Sigmoid colon (tissue), 7 donors: ENCODE results near the gene NPNT. TPM values are rescaled to one million over a fixed set of nuclear protein-coding genes. Genes with fewer than 3 reads are reported as not detected.

Experiments
- DNase-seq: peaks from one replicate; pipeline ENCODE4 v3.0.0-alpha.2; 2019
- H3K27ac ChIP-seq, 4 donors: fragments of 200-600 bp; sonication (generic); one replicate each; pipeline ENCODE4 v1.5.1; 2016 to 2019; ENCODE audit warnings: mild to moderate bottlenecking in 1 of 4
- H3K27me3 ChIP-seq, 3 donors: fragments of 200-600 bp; sonication (generic); one replicate each; pipeline ENCODE4 v1.5.1; 2019; ENCODE audit warnings: mild to moderate bottlenecking in 1 of 3
- H3K36me3 ChIP-seq, 4 donors: fragments of 200-600 bp; sonication (generic); one replicate each; pipeline ENCODE4 v1.5.1; 2016 to 2019
- H3K4me1 ChIP-seq, 4 donors: fragments of 200-600 bp; sonication (generic); one replicate each; pipeline ENCODE4 v1.5.1; 2017 to 2019
- H3K4me3 ChIP-seq, 4 donors: fragments of 200-600 bp; sonication (generic); one replicate each; pipeline ENCODE4 v1.5.1; 2017 to 2019; ENCODE audit warnings: mild to moderate bottlenecking in 2 of 4, moderate library complexity in 1 of 4
- H3K9me3 ChIP-seq, 4 donors: fragments of 200-600 bp in 3 of 4; sonication (generic) in 3 of 4; one replicate each; pipeline versions ENCODE4 v1.5.1 to v1.6.1; 2013 to 2019
- CTCF ChIP-seq, 4 experiments: fragments of 450-650 bp in 3 of 4; fragments of 200-600 bp in 1 of 4; IDR thresholded peaks; one replicate each; pipeline ENCODE4 v1.5.1; 2016 to 2019; ENCODE audit warnings: antibody characterized with exemption in 4 of 4, mild to moderate bottlenecking in 3 of 4, moderate library complexity in 2 of 4
- EP300 ChIP-seq, 4 donors: sonication (generic); formaldehyde crosslinking; IDR thresholded peaks; one replicate each; pipeline ENCODE4 v1.6.1; 2017; ENCODE audit warnings: antibody characterized with exemption in 4 of 4
- POLR2A ChIP-seq, 2 donors: fragments of 450-650 bp; IDR thresholded peaks; one replicate each; pipeline ENCODE4 v1.6.1; 2016; ENCODE audit warnings: antibody characterized with exemption in 2 of 2, mild to moderate bottlenecking in 2 of 2, moderate library complexity in 2 of 2
- POLR2AphosphoS5 ChIP-seq, 4 donors: sonication (generic); formaldehyde crosslinking; IDR thresholded peaks; one replicate each; pipeline ENCODE4 v1.6.1; 2017; ENCODE audit warnings: antibody characterized with exemption in 4 of 4
- WGBS, 2 donors: extraction: QIAGEN DNeasy Blood & Tissue Kit; methylation state at CpG; one replicate each; pipeline ENCODE4 v1.1.7; 2013; 5-methylcytosine and 5-hydroxymethylcytosine counted together
- intact Hi-C: fragments of 100-400 bp; cut with DNase I; formaldehyde crosslinking; loops from one replicate; pipeline ENCODE4 v1.15.1; 2023
- polyA plus RNA-seq, 3 donors: library from polyadenylated mRNA; stranded (reverse); fragments of 200-250 nt; gene quantifications; one replicate each; pipeline ENCODE4 v1.2.3, GENCODE V29; 2013
- total RNA-seq, 4 donors: library from RNA; depleted of rRNA; stranded (reverse); fragments of >200 nt; gene quantifications; one replicate each; pipeline ENCODE4 v1.1.0, GENCODE V29; 2016
- donor health status: healthy with polysubstance abuse.
- donor health status: Bipolar disorder and iron deficiency.
- donor health status: healthy.

Gene NPNT
- total and polyA plus RNA-seq, 7 donors = 3.0 to 16.5 (median 6.9) TPM

- Histone ChIP-seq H3K27ac (no peak overlapping the region), H3K4me1 (no peaks in the 10 kb centered on the region), H3K4me3 (no peak overlapping the region), H3K27me3 (no peaks in the 10 kb centered on the region), H3K36me3 (no peaks in the 10 kb centered on the region), H3K9me3 (no peaks in the 10 kb centered on the region)
- TF ChIP-seq POLR2A (IDR thresholded peaks at IDR 0.05) (no peak), POLR2AphosphoS5 (IDR thresholded peaks at IDR 0.05) (no peak), EP300 (IDR thresholded peaks at IDR 0.05) (no peak)
- 31 to 69% methylated on average over 5 of the region's 5 CpGs for WGBS, 2 donors
- intact Hi-C loops = no loop called here
- no peak for DNase-seq
Measured at GRCh38 chr4:106017975-106018374, 122.7 kb downstream of the NPNT start.

- DNase-seq = no peak
- H3K27ac ChIP-seq = no peak overlapping the region
- H3K36me3 ChIP-seq = no peaks in the 10 kb centered on the region
- no peak overlapping the region for H3K4me3 ChIP-seq
- intact Hi-C loops = no loop called here
- no peaks in the 10 kb centered on the region for H3K9me3 ChIP-seq
- no peaks in the 10 kb centered on the region for H3K27me3 ChIP-seq
- H3K4me1 ChIP-seq = no peaks in the 10 kb centered on the region
- no peak for TF ChIP-seq CTCF (IDR thresholded peaks at IDR 0.05)
Measured at GRCh38 chr4:106019771-106020170, 124.5 kb downstream of the NPNT start.

Other genes with a start within 250 kb of the NPNT start
- 10 to 100 TPM; 21.0 to 25.2 (median 22.8) TPM for gene INTS12, start 186.8 kb upstream of the NPNT start, total RNA-seq
- 10 to 100 TPM; 13.4 to 15.7 (median 15.6) TPM for gene INTS12, start 186.8 kb upstream of the NPNT start, polyA plus RNA-seq
- 10 to 100 TPM in 1 of 4 donors, 1 to 10 TPM in 3; 5.8 to 16.4 (median 7.7) TPM for gene GSTCD, start 186.7 kb upstream of the NPNT start, total RNA-seq
- gene GSTCD, start 186.7 kb upstream of the NPNT start, polyA plus RNA-seq = 1 to 10 TPM; 1.8 to 4.0 (median 3.2) TPM